ENCODE data around the gene TEAD4. TPM values are rescaled to one million over a fixed set of nuclear protein-coding genes. Genes with fewer than 3 reads are reported as not detected.
A peak's percentile ranks its signal among the peaks of the same experiment; 100 is the strongest.

The TEAD4 gene
- total RNA-seq, 1 experiment from 2014 or later = 33.8 TPM

DNA sequence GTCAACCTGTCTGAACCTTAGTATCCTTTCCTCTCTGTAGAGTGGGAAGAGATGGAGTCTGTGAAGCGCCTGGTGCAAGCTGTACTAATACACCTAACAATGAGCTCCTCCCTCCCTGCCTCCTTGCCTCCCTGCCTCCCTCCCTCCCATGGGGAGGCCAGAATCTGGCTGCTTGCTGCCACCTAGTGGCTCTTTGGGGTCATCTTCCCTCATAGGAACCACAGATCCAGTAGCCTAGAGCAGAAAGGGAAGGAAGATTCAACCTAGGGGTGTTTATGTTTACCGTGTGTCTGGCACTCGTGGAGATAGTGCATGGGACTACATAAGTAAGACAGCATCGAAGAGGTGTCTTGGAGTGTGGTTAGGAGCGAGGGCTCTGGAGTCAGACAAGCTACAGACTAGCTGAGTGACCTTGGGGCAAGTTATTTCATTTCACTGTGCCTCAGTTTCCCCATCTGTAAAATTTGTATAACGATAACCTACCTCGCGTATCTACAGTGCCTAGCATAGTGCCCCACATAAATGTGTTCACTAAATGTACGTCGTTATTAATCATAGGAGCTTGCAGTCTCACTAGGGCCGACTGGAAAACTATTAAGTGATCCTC lies 82.5 kb downstream of the TEAD4 start:
- Mint-ChIP-seq H3K36me3 (ENCODE audit: insufficient read depth, unreplicated experiment) (peaks cover 31% of the 10 kb centered on the region), H3K27me3 (ENCODE audit: insufficient read depth, unreplicated experiment) (no peaks in the 10 kb centered on the region)
- TF ChIP-seq, protein P1, sequence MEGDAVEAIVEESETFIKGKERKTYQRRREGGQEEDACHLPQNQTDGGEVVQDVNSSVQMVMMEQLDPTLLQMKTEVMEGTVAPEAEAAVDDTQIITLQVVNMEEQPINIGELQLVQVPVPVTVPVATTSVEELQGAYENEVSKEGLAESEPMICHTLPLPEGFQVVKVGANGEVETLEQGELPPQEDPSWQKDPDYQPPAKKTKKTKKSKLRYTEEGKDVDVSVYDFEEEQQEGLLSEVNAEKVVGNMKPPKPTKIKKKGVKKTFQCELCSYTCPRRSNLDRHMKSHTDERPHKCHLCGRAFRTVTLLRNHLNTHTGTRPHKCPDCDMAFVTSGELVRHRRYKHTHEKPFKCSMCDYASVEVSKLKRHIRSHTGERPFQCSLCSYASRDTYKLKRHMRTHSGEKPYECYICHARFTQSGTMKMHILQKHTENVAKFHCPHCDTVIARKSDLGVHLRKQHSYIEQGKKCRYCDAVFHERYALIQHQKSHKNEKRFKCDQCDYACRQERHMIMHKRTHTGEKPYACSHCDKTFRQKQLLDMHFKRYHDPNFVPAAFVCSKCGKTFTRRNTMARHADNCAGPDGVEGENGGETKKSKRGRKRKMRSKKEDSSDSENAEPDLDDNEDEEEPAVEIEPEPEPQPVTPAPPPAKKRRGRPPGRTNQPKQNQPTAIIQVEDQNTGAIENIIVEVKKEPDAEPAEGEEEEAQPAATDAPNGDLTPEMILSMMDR (IDR thresholded peaks at IDR 0.05; ENCODE audit: unreplicated experiment) = peak; percentile 50

DNA sequence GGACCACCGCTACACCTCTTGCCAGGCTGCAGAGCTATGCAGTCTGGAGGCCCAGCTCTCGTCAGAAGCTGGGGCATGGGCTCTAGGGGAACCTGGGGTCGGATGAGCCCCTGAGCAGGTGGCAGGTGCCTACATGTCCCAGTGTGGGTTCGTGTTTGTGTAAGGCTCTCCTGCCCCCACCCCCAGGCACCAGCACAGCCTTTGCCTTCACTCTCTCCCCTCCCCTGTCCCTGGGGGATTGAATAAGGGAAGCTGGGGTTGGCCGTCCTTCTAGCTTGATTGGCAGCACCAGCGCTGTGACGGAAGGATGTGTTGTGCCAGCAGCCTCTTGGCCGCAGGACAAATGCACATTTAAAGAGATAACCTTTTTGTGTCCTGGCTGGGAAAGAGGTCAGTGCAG lies 83.2 kb downstream of the TEAD4 start:
- BruUV-seq (replicated peaks) = no TSS peak
- no peak overlapping the region for H3K4me3 Mint-ChIP-seq (ENCODE audit: unreplicated experiment)
- ChIA-PET CTCF (interaction anchor here (0.5 to 2.2 kb wide), 30 partner anchors 8 to 871 kb away, joined by 3 to 9 read pairs (median 3); no protein-coding TSS in a partner anchor), POLR2A (interaction anchor here (0.8 kb wide), 1 partner anchor 12 kb away, joined by 3 read pairs; no protein-coding TSS in a partner anchor)
- H3K4me1 Mint-ChIP-seq (ENCODE audit: insufficient read depth, unreplicated experiment) = peaks cover 10% of the 10 kb centered on the region
- no peaks in the 10 kb centered on the region for H3K27me3 Mint-ChIP-seq (ENCODE audit: insufficient read depth, unreplicated experiment)
- no peaks in the 10 kb centered on the region for H3K9me3 Mint-ChIP-seq (ENCODE audit: unreplicated experiment)
- intact Hi-C loops (cut with micrococcal nuclease) = no loop called here
- TF ChIP-seq, protein P1 (IDR thresholded peaks at IDR 0.05; ENCODE audit: unreplicated experiment) = no peak
- peaks cover 24% of the 10 kb centered on the region for H3K36me3 Mint-ChIP-seq (ENCODE audit: insufficient read depth, unreplicated experiment)
- H3K27ac Mint-ChIP-seq (ENCODE audit: low read depth, unreplicated experiment) = no peak overlapping the region
- DNase-seq (ENCODE audit: unreplicated experiment) = no peak

More for the DNA sequence above, 82.5 kb downstream of the TEAD4 start:
- Mint-ChIP-seq H3K4me3 (ENCODE audit: unreplicated experiment) (no peak overlapping the region), H3K9me3 (ENCODE audit: unreplicated experiment) (no peaks in the 10 kb centered on the region), H3K4me1 (ENCODE audit: insufficient read depth, unreplicated experiment) (peaks cover 9% of the 10 kb centered on the region), H3K27ac (ENCODE audit: low read depth, unreplicated experiment) (no peak overlapping the region)
- DNase-seq (ENCODE audit: unreplicated experiment) = peak; percentile 87
- intact Hi-C loops (cut with micrococcal nuclease) = no loop called here
- ChIA-PET CTCF (interaction anchor here (0.5 to 2.2 kb wide), 28 partner anchors 8 to 1066 kb away, joined by 3 to 9 read pairs (median 3); no protein-coding TSS in a partner anchor), POLR2A (interaction anchor here (0.5 to 0.9 kb wide), 4 partner anchors 13 to 164 kb away, joined by 3 read pairs; partner anchors contain the start of genes FOXM1 and RHNO1)
- BruUV-seq (replicated peaks) = no TSS peak

DNA sequence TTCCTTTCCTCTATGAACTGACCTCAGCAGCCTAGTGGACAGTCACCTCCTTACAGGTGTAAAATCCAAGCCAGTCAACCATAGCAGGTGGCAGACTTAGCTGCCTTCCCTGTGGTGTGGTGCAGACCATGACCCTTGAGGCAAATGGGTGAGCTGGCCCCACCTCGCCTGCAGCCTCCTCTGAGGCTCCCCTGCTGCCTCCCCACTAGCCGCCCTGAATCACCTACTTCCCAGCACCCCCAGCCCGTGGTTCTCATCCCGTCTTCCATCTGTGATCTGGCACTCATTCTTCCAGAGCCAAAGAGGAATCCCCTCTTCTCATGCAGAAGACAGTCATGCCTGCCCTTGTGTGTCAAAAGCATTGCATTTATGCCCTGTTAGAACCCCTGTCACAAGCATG lies 83.6 kb downstream of the TEAD4 start:
- Mint-ChIP-seq H3K9me3 (ENCODE audit: unreplicated experiment) (no peaks in the 10 kb centered on the region), H3K27ac (ENCODE audit: low read depth, unreplicated experiment) (no peak overlapping the region), H3K36me3 (ENCODE audit: insufficient read depth, unreplicated experiment) (peaks cover 23% of the 10 kb centered on the region), H3K27me3 (ENCODE audit: insufficient read depth, unreplicated experiment) (no peaks in the 10 kb centered on the region), H3K4me1 (ENCODE audit: insufficient read depth, unreplicated experiment) (peaks cover 10% of the 10 kb centered on the region), H3K4me3 (ENCODE audit: unreplicated experiment) (no peak overlapping the region)
- no TSS peak for BruUV-seq (replicated peaks)
- TF ChIP-seq, protein P1 (IDR thresholded peaks at IDR 0.05; ENCODE audit: unreplicated experiment) = no peak
- intact Hi-C loops (cut with micrococcal nuclease) = no loop called here
- ChIA-PET CTCF (interaction anchor here (0.5 to 2.2 kb wide), 17 partner anchors 7 to 243 kb away, joined by 3 to 9 read pairs (median 3); no protein-coding TSS in a partner anchor), POLR2A (no interaction called here)
- no peak for DNase-seq (ENCODE audit: unreplicated experiment)

DNA sequence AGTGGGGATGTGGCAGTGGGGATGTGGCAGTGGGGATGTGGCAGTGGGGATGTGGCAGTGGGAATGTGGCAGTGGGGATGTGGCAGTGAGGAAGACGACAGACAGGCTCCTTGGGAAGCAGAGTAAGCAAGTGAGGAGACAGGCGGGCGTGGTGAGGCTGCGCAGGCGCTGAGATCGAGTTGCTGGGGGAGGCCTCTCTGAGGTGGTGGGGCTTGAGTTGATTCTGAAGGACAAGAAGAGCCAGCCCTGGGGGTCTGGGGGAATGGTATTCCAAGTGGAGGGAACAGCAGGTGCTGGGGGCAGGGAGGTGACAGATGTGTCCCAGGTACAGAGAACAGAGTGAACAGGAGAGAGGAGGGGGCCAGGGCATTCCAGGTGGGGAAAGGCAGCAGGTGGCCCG lies 84.2 kb downstream of the TEAD4 start:
- Mint-ChIP-seq H3K9me3 (ENCODE audit: unreplicated experiment) (no peaks in the 10 kb centered on the region), H3K36me3 (ENCODE audit: insufficient read depth, unreplicated experiment) (peaks cover 23% of the 10 kb centered on the region), H3K27me3 (ENCODE audit: insufficient read depth, unreplicated experiment) (no peaks in the 10 kb centered on the region), H3K4me3 (ENCODE audit: unreplicated experiment) (no peak overlapping the region), H3K4me1 (ENCODE audit: insufficient read depth, unreplicated experiment) (peaks cover 10% of the 10 kb centered on the region), H3K27ac (ENCODE audit: low read depth, unreplicated experiment) (no peak overlapping the region)
- TF ChIP-seq, protein P1 (IDR thresholded peaks at IDR 0.05; ENCODE audit: unreplicated experiment) = no peak
- no TSS peak for BruUV-seq (replicated peaks)
- POLR2A ChIA-PET = no interaction called here
- intact Hi-C loops (cut with micrococcal nuclease) = no loop called here
- no peak for DNase-seq (ENCODE audit: unreplicated experiment)
- CTCF ChIA-PET = interaction anchor here (0.6 to 2.2 kb wide), 6 partner anchors 10 to 243 kb away, joined by 3 to 9 read pairs (median 4); no protein-coding TSS in a partner anchor
